H1 (cell line): ENCODE data around the gene BGLAP. TPM values are rescaled to one million over a fixed set of nuclear protein-coding genes. Genes with fewer than 3 reads are reported as not detected.

Experiments used
- CTCF ChIA-PET: fragments of 300-600 bp; sonication (Branson Sonifier 250); formaldehyde crosslinking; loops from one replicate; lab custom pipeline; 2021; ENCODE audit not compliant: partially characterized antibody; lab: Charles Lee
- POLR2A ChIA-PET: fragments of 300-600 bp; sonication (Branson Sonifier 250); formaldehyde crosslinking; loops from one replicate; lab custom pipeline; 2021; ENCODE audit warnings: inconsistent platforms; ENCODE audit not compliant: partially characterized antibody; lab: Charles Lee
- DNase-seq, 2 experiments: peaks; one replicate each; pipeline versions ENCODE4 v3.0.0 to v3.0.0-alpha.2; 2010 to 2022; ENCODE audit warnings: low spot score in 2 of 2, low read depth in 1 of 2, mixed read lengths in 1 of 2
- FAIRE-seq: peaks from 2 replicates; lab custom pipeline; 2011; peaks lifted over from hg19 to GRCh38; lab: Jason Lieb, UNC
- H2AFZ ChIP-seq: 2 replicates; pipeline ENCODE4 v1.8.1; 2012; ENCODE audit warnings: low read length, inconsistent platforms
- H2AK5ac ChIP-seq: 2 replicates; pipeline ENCODE4 v1.6.1; 2013; ENCODE audit warnings: low read depth, low read length
- H2BK120ac ChIP-seq: replicated peaks from 2 replicates; pipeline ENCODE3; 2013; ENCODE audit warnings: low read depth, low read length, inconsistent platforms
- H2BK12ac ChIP-seq: 2 replicates; pipeline ENCODE4 v1.6.1; 2013; ENCODE audit warnings: low read depth, low read length
- H2BK15ac ChIP-seq: 2 replicates; pipeline ENCODE4 v1.6.1; 2013; ENCODE audit warnings: low read length
- H2BK20ac ChIP-seq: 2 replicates; pipeline ENCODE4 v1.6.1; 2013; ENCODE audit warnings: low read length
- H2BK5ac ChIP-seq: 2 replicates; pipeline ENCODE4 v1.6.1; 2013; ENCODE audit warnings: low read depth, low read length
- H3K14ac ChIP-seq: 2 replicates; pipeline ENCODE4 v1.6.1; 2013; ENCODE audit warnings: inconsistent platforms; ENCODE audit not compliant: insufficient read length
- H3K18ac ChIP-seq: 2 replicates; pipeline ENCODE4 v1.6.1; 2013; ENCODE audit warnings: low read length; ENCODE audit errors: extremely low read depth
- H3K23ac ChIP-seq: 2 replicates; pipeline ENCODE4 v1.6.1; 2013; ENCODE audit warnings: inconsistent platforms; ENCODE audit not compliant: insufficient read length
- H3K23me2 ChIP-seq: 2 replicates; pipeline ENCODE4 v1.6.1; 2013; ENCODE audit warnings: low read depth, low read length
- H3K27ac ChIP-seq: 2 replicates; pipeline ENCODE4 v1.6.1; 2011; ENCODE audit warnings: low read depth, low read length, inconsistent platforms
- H3K27me3 ChIP-seq, 4 experiments: replicated peaks in 1 of 4; 1 replicate in 1 of 4; 2 replicates in 3 of 4; pipeline versions ENCODE4 v1.6.1 to v1.8.1; 2011 to 2013; ENCODE audit warnings: low read length in 3 of 4, mild to moderate bottlenecking in 3 of 4, inconsistent platforms in 2 of 4, mixed read lengths in 2 of 4, moderate library complexity in 1 of 4; ENCODE audit not compliant: control insufficient read depth in 3 of 4, insufficient read depth in 3 of 4; ENCODE audit errors: extremely low read depth in 1 of 4
- H3K36me3 ChIP-seq, 4 experiments: 2 replicates each; pipeline versions ENCODE4 v1.6.1 to v1.8.1; 2011 to 2013; ENCODE audit warnings: mild to moderate bottlenecking in 4 of 4, low read length in 3 of 4, moderate library complexity in 2 of 4, control low read depth in 1 of 4, inconsistent platforms in 1 of 4; ENCODE audit not compliant: insufficient read depth in 4 of 4, control insufficient read depth in 2 of 4
- H3K4ac ChIP-seq: replicated peaks from 2 replicates; pipeline ENCODE3; 2013; ENCODE audit warnings: low read length, low read depth, mixed read lengths, inconsistent platforms; ENCODE audit not compliant: insufficient read length
- H3K4me1 ChIP-seq, 4 experiments: replicated peaks in 1 of 4; 1 replicate in 1 of 4; 2 replicates in 3 of 4; pipeline versions ENCODE4 v1.6.1 to v1.8.1; 2011 to 2013; ENCODE audit warnings: low read length in 3 of 4, inconsistent platforms in 2 of 4, mixed read lengths in 1 of 4; ENCODE audit not compliant: insufficient read depth in 4 of 4, control insufficient read depth in 3 of 4
- H3K4me2 ChIP-seq, 2 experiments: 2 replicates each; pipeline versions ENCODE4 v1.6.1 to v1.8.1; 2011 to 2013; ENCODE audit warnings: low read depth in 2 of 2, low read length in 2 of 2, control low read depth in 1 of 2, inconsistent platforms in 1 of 2, mild to moderate bottlenecking in 1 of 2; ENCODE audit not compliant: insufficient read depth in 1 of 2
- H3K4me3 ChIP-seq, 4 experiments: fragments of 200-600, 300-600 bp in 1 of 4; sonication (generic), shearing (Covaris generic), sonication (Bioruptor Twin) in 1 of 4; 2 replicates each; pipeline versions ENCODE4 v1.5.1 to v1.8.1; 2011 to 2016; ENCODE audit warnings: low read length in 4 of 4, low read depth in 3 of 4, control low read depth in 2 of 4, inconsistent platforms in 2 of 4, mild to moderate bottlenecking in 2 of 4, mixed read lengths in 1 of 4, moderate library complexity in 1 of 4; ENCODE audit not compliant: insufficient read depth in 2 of 4; ENCODE audit errors: extremely low read depth in 1 of 4
- H3K56ac ChIP-seq: replicated peaks from 2 replicates; pipeline ENCODE3; 2013; ENCODE audit warnings: low read depth, mild to moderate bottlenecking, mixed read lengths, low read length, inconsistent platforms; ENCODE audit not compliant: insufficient read length
- H3K79me1 ChIP-seq: 2 replicates; pipeline ENCODE4 v1.6.1; 2013; ENCODE audit warnings: low read depth, low read length, control low read depth
- H3K79me2 ChIP-seq, 2 experiments: 2 replicates each; pipeline versions ENCODE4 v1.6.1 to v1.8.1; 2012 to 2013; ENCODE audit warnings: low read length in 2 of 2, mild to moderate bottlenecking in 2 of 2, inconsistent platforms in 1 of 2; ENCODE audit not compliant: insufficient read depth in 2 of 2, control insufficient read depth in 1 of 2
- H3K9ac ChIP-seq, 4 experiments: replicated peaks in 1 of 4; 1 replicate in 1 of 4; 2 replicates in 3 of 4; pipeline versions ENCODE4 v1.6.1 to v1.8.1; 2011 to 2013; ENCODE audit warnings: low read depth in 3 of 4, low read length in 3 of 4, control low read depth in 2 of 4, mild to moderate bottlenecking in 2 of 4, moderate library complexity in 2 of 4, inconsistent platforms in 1 of 4; ENCODE audit errors: extremely low read depth in 1 of 4
- H3K9me3 ChIP-seq, 2 experiments: 2 replicates each; pipeline versions ENCODE4 v1.6.1 to v1.8.1; 2012 to 2013; ENCODE audit warnings: mild to moderate bottlenecking in 2 of 2, moderate library complexity in 2 of 2, control low read depth in 1 of 2, inconsistent platforms in 1 of 2, low read depth in 1 of 2, low read length in 1 of 2, mixed read lengths in 1 of 2; ENCODE audit not compliant: insufficient read depth in 2 of 2
- H4K20me1 ChIP-seq, 2 experiments: replicated peaks in 1 of 2; 2 replicates each; pipeline versions ENCODE3 to v1.8.1; 2011 to 2013; ENCODE audit warnings: inconsistent platforms in 2 of 2, low read length in 2 of 2, mild to moderate bottlenecking in 1 of 2; ENCODE audit not compliant: insufficient read depth in 2 of 2, control insufficient read depth in 1 of 2
- H4K5ac ChIP-seq: 2 replicates; pipeline ENCODE4 v1.6.1; 2013; ENCODE audit warnings: low read length, low read depth, mixed read lengths, inconsistent platforms; ENCODE audit not compliant: insufficient read length
- H4K8ac ChIP-seq: 2 replicates; pipeline ENCODE4 v1.8.0; 2013; ENCODE audit warnings: mild to moderate bottlenecking, moderate library complexity, low read length, inconsistent platforms; ENCODE audit not compliant: insufficient read depth; ENCODE audit errors: extremely low read depth
- H4K91ac ChIP-seq: replicated peaks from 2 replicates; pipeline ENCODE3; 2013; ENCODE audit warnings: low read length, mixed read lengths, inconsistent platforms; ENCODE audit not compliant: insufficient read length
- POLR2A ChIP-seq, 2 experiments: IDR thresholded peaks; 1 replicate in 1 of 2; 2 replicates in 1 of 2; pipeline ENCODE4 v1.6.1; 2011; ENCODE audit warnings: low read depth in 2 of 2, low read length in 2 of 2, mild to moderate bottlenecking in 2 of 2; ENCODE audit errors: control extremely low read depth in 1 of 2
- TEAD4 ChIP-seq: IDR thresholded peaks from 2 replicates; pipeline ENCODE4 v1.6.1; 2012; ENCODE audit warnings: low read depth, low read length, inconsistent platforms, mixed read lengths
- WGBS, 2 experiments: shearing (Covaris generic) in 1 of 2; methylation state at CpG; one replicate each; pipeline versions ENCODE4 v1.1.6 to v1.1.7; 2013 to 2015; ENCODE audit warnings: low lambda C conversion rate in 2 of 2, mixed read lengths in 2 of 2, inconsistent platforms in 1 of 2, low coverage in 1 of 2, missing lambda C conversion rate in 1 of 2; ENCODE audit not compliant: insufficient replicate concordance in 2 of 2, insufficient coverage in 1 of 2, insufficient read length in 1 of 2; ENCODE audit errors: extremely low coverage in 1 of 2, missing lambda C conversion rate in 1 of 2; 5-methylcytosine and 5-hydroxymethylcytosine counted together
- polyA plus RNA-seq, 7 experiments: library from polyadenylated mRNA; depleted of rRNA in 3 of 7; stranded (reverse) in 5 of 7; unstranded in 2 of 7; fragments of >200 nt in 5 of 7; fragments of 200-250 nt in 2 of 7; gene quantifications; 1 replicate in 5 of 7; 2 replicates in 1 of 7; 4 replicates in 1 of 7; pipeline versions ENCODE4 v1.2.1 to v1.2.3, GENCODE V29; 2011 to 2013; ENCODE audit warnings: missing spikeins in 2 of 7, mixed read lengths in 2 of 7
- total RNA-seq: library from RNA; stranded (reverse); fragmentation: NEBNext Ultra II Directional; extraction: Animal tissue kit (Norgen Biotek cat#: 25700); gene quantifications from 2 replicates; pipeline ENCODE4 v1.2.1, GENCODE V29; 2021

The BGLAP gene
- total and polyA plus RNA-seq, 2 of the 8 experiments (the other 6 are each of a cell fraction or from before 2014, with no cell fraction given) = 1.2 to 1.5 TPM

DNA sequence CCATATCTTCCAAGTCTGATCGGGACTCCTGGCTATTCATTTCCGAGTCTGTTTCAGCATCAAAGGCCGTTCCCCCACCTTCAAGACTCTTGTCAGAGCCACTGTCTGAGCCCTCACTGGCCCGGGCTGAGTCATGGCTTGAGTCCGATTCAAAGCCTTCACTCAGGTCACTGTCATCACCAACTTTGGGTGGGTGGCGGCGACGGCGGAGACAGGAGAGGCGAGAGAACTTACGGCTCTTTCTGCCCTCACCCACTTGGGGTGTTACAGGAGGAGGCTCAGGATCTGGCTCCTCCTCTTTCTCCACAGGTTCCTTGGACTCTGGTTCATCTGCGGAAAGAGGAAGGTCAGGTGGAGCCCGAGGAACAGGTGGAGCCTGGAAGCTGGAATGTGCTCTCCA lies 24.1 kb downstream of the BGLAP start:
- Histone ChIP-seq H3K27me3 (no peaks in the 10 kb centered on the region), H4K8ac (no peak overlapping the region), H4K5ac (no peak overlapping the region), H3K23ac (no peak overlapping the region), H3K27ac (no peak overlapping the region), H3K4me1 (no peaks in the 10 kb centered on the region), H4K91ac (no peak overlapping the region), H3K79me2 (no peaks in the 10 kb centered on the region), H2BK5ac (no peak overlapping the region), H2BK12ac (no peak overlapping the region), H3K9ac (no peak overlapping the region), H3K18ac (no peak overlapping the region), H4K20me1 (peaks cover 0 to 6% of the 10 kb centered on the region in 2 experiments), H3K79me1 (no peaks in the 10 kb centered on the region), H3K4me3 (no peak overlapping the region), H2BK120ac (no peak overlapping the region), H2BK20ac (no peak overlapping the region), H3K9me3 (peaks cover 0 to 2% of the 10 kb centered on the region in 2 experiments; a peak in 1 of 4 replicates), H3K36me3 (peaks cover 41 to 82% (median 73%) of the 10 kb centered on the region in 4 experiments), H2AFZ (no peak overlapping the region), H2AK5ac (no peak overlapping the region), H3K4ac (no peak overlapping the region), H3K23me2 (no peaks in the 10 kb centered on the region), H3K4me2 (no peak overlapping the region), H2BK15ac (no peak overlapping the region), H3K14ac (no peak overlapping the region), H3K56ac (no peak overlapping the region)
- no peak for TF ChIP-seq TEAD4
- TF ChIP-seq POLR2A (IDR thresholded peaks at IDR 0.05; ENCODE audit: control extremely low read depth in 1 of 2, low read depth in 2 of 2, low read length in 2 of 2) = 0 out of 3 replicates have a peak, but pooled peaks of 1 of the 2 experiments have one; percentile 4
- FAIRE-seq = no peak
- POLR2A ChIA-PET = no interaction called here
- no peak for DNase-seq
- CTCF ChIA-PET = interaction anchor here (0.8 kb wide), 1 partner anchor 181 kb away, joined by 4 read pairs; no protein-coding TSS in a partner anchor
- 96% methylated on average over 13 of the region's 13 CpGs; no CpG with 5 or more reads in 1 of the 2 experiments for WGBS, 2 experiments
